Activated CD8-positive, alpha-beta T cell treated with anti-CD3 and anti-CD28 coated beads for 36 hours (primary cell): ENCODE results near the gene COX19. TPM values are rescaled to one million over a fixed set of nuclear protein-coding genes. Genes with fewer than 3 reads are reported as not detected.
"Not testable (repeated sequence)": the region's sequence is repeated elsewhere in the genome, so short reads cannot be mapped to it uniquely, and the experiment has no call there.

ENCODE experiments used
- ATAC-seq: fragments of 200-7000 bp; cut with Tn5 transposase; one replicate; pipeline ENCODE4 v1.10.0; 2021; ENCODE audit warnings: mild to moderate bottlenecking, moderate library complexity
- CTCF ChIA-PET: fragments of 350-600 bp; sonication (Branson Sonifier 250); formaldehyde crosslinking; loops from one replicate; lab custom pipeline; 2021; ENCODE audit warnings: antibody characterized with exemption; lab: Charles Lee
- POLR2A ChIA-PET: fragments of 350-600 bp; sonication (Branson Sonifier 250); formaldehyde crosslinking; loops from one replicate; lab custom pipeline; 2021; ENCODE audit warnings: antibody characterized with exemption; lab: Charles Lee
- DNase-seq: peaks from one replicate; pipeline ENCODE4 v3.0.0-alpha.2; 2020
- H3K27ac Mint-ChIP-seq: one replicate; pipeline ENCODE4 v1.8.0; 2021; ENCODE audit warnings: mild to moderate bottlenecking, mixed read lengths
- H3K27me3 Mint-ChIP-seq: one replicate; pipeline ENCODE4 v1.8.0; 2021; ENCODE audit warnings: mixed read lengths
- H3K36me3 Mint-ChIP-seq: one replicate; pipeline ENCODE4 v1.8.0; 2021; ENCODE audit warnings: low read depth, mixed read lengths
- H3K4me1 Mint-ChIP-seq: one replicate; pipeline ENCODE4 v1.8.0; 2021; ENCODE audit warnings: low read depth, mixed read lengths
- H3K4me3 Mint-ChIP-seq: one replicate; pipeline ENCODE4 v1.8.0; 2021; ENCODE audit warnings: mild to moderate bottlenecking, moderate library complexity, mixed read lengths
- H3K9me3 Mint-ChIP-seq: one replicate; pipeline ENCODE4 v1.8.0; 2021; ENCODE audit warnings: mixed read lengths
- intact Hi-C: fragments of 100-400 bp; cut with micrococcal nuclease; formaldehyde crosslinking; loops from one replicate; pipeline ENCODE4 v1.10.0; 2022
- total RNA-seq, 2 experiments: library from RNA; stranded (reverse); gene quantifications; one replicate each; pipeline ENCODE4 v1.2.3, GENCODE V29; 2021
- TF ChIP-seq, protein P1 (sequence below): fragments of 200-600 bp; IDR thresholded peaks from one replicate; pipeline ENCODE4 v1.8.0; 2022; ENCODE audit warnings: antibody characterized with exemption, mild to moderate bottlenecking

Gene COX19
- total RNA-seq, 2 experiments from 2014 or later = 15.5 to 18.0 TPM

DNA sequence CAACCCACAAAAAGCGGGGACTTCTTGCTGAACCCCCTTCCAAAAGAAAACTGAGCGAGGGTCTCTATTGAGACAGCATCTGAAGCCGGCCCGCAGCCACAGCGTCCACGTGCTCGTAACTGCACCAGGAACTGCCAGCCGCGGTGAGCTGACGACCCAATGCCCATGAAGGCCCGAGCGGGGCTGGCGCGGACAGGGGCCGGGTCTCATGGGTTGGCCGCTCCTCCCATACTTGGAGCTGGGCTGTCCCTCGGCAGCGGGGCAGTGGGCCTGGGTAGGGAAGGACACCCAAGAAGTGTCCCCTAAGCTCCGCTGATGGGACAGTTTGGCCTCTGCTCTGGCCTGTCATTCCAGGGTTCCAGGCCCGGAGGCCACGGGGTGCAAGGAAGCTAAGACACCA, 30.0 kb upstream of the COX19 start:
- ChIA-PET CTCF (interaction anchor here (2.0 to 2.4 kb wide), 2 partner anchors 12 to 60 kb away, joined by 8 to 15 read pairs; no protein-coding TSS in a partner anchor), POLR2A (no interaction called here)
- H3K9me3 Mint-ChIP-seq = no peaks in the 10 kb centered on the region
- no peak for DNase-seq
- no peak overlapping the region for H3K27ac Mint-ChIP-seq
- H3K4me1 Mint-ChIP-seq = no peaks in the 10 kb centered on the region
- H3K36me3 Mint-ChIP-seq = peaks cover 6% of the 10 kb centered on the region
- H3K27me3 Mint-ChIP-seq = no peaks in the 10 kb centered on the region
- intact Hi-C loops = no loop called here
- ATAC-seq = no peak
- TF ChIP-seq, protein P1, sequence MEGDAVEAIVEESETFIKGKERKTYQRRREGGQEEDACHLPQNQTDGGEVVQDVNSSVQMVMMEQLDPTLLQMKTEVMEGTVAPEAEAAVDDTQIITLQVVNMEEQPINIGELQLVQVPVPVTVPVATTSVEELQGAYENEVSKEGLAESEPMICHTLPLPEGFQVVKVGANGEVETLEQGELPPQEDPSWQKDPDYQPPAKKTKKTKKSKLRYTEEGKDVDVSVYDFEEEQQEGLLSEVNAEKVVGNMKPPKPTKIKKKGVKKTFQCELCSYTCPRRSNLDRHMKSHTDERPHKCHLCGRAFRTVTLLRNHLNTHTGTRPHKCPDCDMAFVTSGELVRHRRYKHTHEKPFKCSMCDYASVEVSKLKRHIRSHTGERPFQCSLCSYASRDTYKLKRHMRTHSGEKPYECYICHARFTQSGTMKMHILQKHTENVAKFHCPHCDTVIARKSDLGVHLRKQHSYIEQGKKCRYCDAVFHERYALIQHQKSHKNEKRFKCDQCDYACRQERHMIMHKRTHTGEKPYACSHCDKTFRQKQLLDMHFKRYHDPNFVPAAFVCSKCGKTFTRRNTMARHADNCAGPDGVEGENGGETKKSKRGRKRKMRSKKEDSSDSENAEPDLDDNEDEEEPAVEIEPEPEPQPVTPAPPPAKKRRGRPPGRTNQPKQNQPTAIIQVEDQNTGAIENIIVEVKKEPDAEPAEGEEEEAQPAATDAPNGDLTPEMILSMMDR = no peak
- no peak overlapping the region for H3K4me3 Mint-ChIP-seq

- Mint-ChIP-seq H3K4me1 (no peaks in the 10 kb centered on the region), H3K9me3 (no peaks in the 10 kb centered on the region), H3K36me3 (peaks cover 5% of the 10 kb centered on the region), H3K4me3 (no peak overlapping the region), H3K27me3 (no peaks in the 10 kb centered on the region), H3K27ac (no peak overlapping the region)
- CTCF ChIA-PET = interaction anchor here (2.4 kb wide), 1 partner anchor 11 kb away, joined by 15 read pairs; no protein-coding TSS in a partner anchor
- DNase-seq (no peak), ATAC-seq (no peak)
- POLR2A ChIA-PET = no interaction called here
- TF ChIP-seq, protein P1 = no peak
- intact Hi-C loops = no loop called here
Measured at GRCh38 chr7:1004018-1004852, 28.9 kb upstream of the COX19 start.

- DNase-seq, H3K27me3 Mint-ChIP-seq, H3K4me1 Mint-ChIP-seq, intact Hi-C loops, CTCF ChIA-PET, POLR2A ChIA-PET, H3K9me3 Mint-ChIP-seq, H3K36me3 Mint-ChIP-seq, H3K27ac Mint-ChIP-seq, H3K4me3 Mint-ChIP-seq, ATAC-seq: not testable (repeated sequence)
Measured at GRCh38 chr7:1002445-1002844, 27.1 kb upstream of the COX19 start.

DNA sequence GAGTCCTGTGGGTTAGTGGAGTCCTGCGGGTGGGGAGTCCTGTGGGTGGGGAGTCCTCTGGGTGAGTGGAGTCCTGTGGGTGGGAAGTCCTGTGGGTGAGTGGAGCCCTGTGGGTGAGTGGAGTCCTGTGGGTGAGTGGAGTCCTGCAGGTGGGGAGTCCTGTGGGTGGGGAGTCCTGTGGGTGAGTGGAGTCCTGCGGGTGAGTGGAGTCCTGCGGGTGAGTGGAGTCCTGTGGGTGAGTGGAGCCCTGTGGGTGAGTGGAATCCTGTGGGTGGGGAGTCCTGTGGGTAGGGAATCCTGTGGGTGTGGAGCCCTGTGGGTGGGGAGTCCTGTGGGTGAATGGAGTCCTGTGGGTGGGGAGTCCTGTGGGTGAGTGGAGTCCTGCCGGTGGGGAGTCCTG, 26.7 kb upstream of the COX19 start:
- POLR2A ChIA-PET, intact Hi-C loops, H3K9me3 Mint-ChIP-seq: not testable (repeated sequence)

GRCh38 chr7:1001069-1001770, 25.9 kb upstream of the COX19 start:
- CTCF ChIA-PET, POLR2A ChIA-PET, H3K27ac Mint-ChIP-seq, H3K27me3 Mint-ChIP-seq, H3K9me3 Mint-ChIP-seq, H3K4me3 Mint-ChIP-seq, H3K4me1 Mint-ChIP-seq, intact Hi-C loops, DNase-seq, H3K36me3 Mint-ChIP-seq: not testable (repeated sequence)
- ATAC-seq = peak; percentile 56

More for the DNA sequence above, 26.7 kb upstream of the COX19 start:
- H3K27me3 Mint-ChIP-seq, DNase-seq, H3K36me3 Mint-ChIP-seq, CTCF ChIA-PET, ATAC-seq, H3K4me1 Mint-ChIP-seq, H3K27ac Mint-ChIP-seq, H3K4me3 Mint-ChIP-seq: not testable (repeated sequence)

DNA sequence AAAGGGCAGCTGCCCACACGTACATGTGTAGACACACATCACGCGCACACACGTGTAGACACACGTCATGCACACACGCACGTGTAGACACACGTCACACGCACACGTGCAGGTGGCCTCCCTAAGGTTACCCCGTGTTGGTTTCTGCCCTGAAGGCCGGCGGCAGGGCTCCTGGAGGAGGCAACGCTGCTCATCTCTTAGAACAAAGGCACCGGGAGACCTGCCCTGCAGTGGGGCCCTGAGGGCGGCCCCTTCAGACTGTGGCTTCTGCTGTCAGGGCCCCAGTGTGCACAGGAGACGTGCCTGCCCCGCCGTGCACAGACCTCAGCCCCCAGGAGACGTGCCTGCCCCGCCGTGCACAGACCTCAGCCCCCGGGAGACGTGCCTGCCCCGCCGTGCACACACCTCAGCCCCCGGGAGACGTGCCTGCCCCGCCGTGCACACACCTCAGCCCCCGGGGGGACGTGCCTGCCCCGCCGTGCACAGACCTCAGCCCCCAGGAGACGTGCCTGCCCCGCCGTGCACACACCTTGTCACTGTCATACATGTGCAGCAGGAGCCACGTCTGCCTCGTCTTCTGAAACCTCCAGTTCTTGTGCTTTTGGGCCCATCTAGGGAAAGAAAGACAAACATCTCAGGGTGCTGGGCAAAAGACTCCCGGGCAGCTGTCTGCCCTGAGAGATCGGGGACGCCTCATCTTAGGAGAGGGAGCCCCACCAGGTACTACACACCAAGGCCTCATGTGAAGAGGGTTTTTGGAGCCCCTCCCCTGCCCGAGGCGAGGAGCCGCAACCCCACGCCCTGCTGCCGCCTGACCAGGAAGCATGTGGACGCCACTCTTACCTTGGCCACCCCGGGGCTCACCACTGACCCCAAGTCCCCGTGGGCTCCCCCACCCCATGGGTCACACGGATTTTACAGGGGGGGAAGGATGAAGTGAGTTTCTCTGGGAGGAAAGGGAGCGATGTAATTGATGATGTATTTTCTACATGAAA, 24.9 kb upstream of the COX19 start:
- TF ChIP-seq, protein P1 = no peak
- ChIA-PET CTCF (no interaction called here), POLR2A (interaction anchor here (1.3 kb wide), 1 partner anchor 65 kb away, joined by 3 read pairs; no protein-coding TSS in a partner anchor)
- no peak for ATAC-seq
- Mint-ChIP-seq H3K4me1 (no peaks in the 10 kb centered on the region), H3K4me3 (no peak overlapping the region), H3K27me3 (no peaks in the 10 kb centered on the region), H3K27ac (no peak overlapping the region), H3K9me3 (no peaks in the 10 kb centered on the region), H3K36me3 (no peaks in the 10 kb centered on the region)
- DNase-seq = no peak
- intact Hi-C loops = loop anchor here (10.0 kb wide), 2 partner anchors 45 to 165 kb away; partner anchors contain the start of genes GPR146 and ZFAND2A
